ENCODE data around the gene GLYR1.
"Not testable (repeated sequence)": the region's sequence is repeated elsewhere in the genome, so short reads cannot be mapped to it uniquely, and the experiment has no call there.

Gene GLYR1

GRCh38 chr16:4846901-4847773 lies at the start of gene GLYR1, which contains the start of gene UBN1:
Gene GLYR1 (minus strand): TSS chr16:4847288. CDS start chr16:4847265, 23 bp downstream.
Gene UBN1 (plus strand): TSS chr16:4847481. CDS start chr16:4852918, 5,437 bp downstream.
- peak; percentile 100 for DNase-seq

- DNase-seq = not testable (repeated sequence)
Observed at GRCh38 chr16:4896761-4897160, 49.7 kb upstream of the GLYR1 start.

- DNase-seq = no peak
Observed at GRCh38 chr16:4895366-4895765, 48.3 kb upstream of the GLYR1 start.

GRCh38 chr16:4894276-4895150 lies 47.4 kb upstream of the GLYR1 start:
- no peak for DNase-seq

- no peak for DNase-seq
Observed at GRCh38 chr16:4893103-4893862, 46.2 kb upstream of the GLYR1 start.

- no peak for DNase-seq
Observed at GRCh38 chr16:4892361-4893102, 45.4 kb upstream of the GLYR1 start.

GRCh38 chr16:4891886-4892216 lies 44.8 kb upstream of the GLYR1 start:
- DNase-seq = no peak

- DNase-seq = no peak
Observed at GRCh38 chr16:4891097-4891885, 44.2 kb upstream of the GLYR1 start.

GRCh38 chr16:4890686-4891085 lies 43.6 kb upstream of the GLYR1 start:
- no peak for DNase-seq

- DNase-seq = no peak
Observed at GRCh38 chr16:4890026-4890425, 42.9 kb upstream of the GLYR1 start.

- no peak for DNase-seq
Observed at GRCh38 chr16:4888428-4889135, 41.5 kb upstream of the GLYR1 start.

GRCh38 chr16:4886151-4886550 lies 39.1 kb upstream of the GLYR1 start:
- DNase-seq = no peak

- no peak for DNase-seq
Observed at GRCh38 chr16:4884972-4885874, 38.1 kb upstream of the GLYR1 start.

- no peak for DNase-seq
Observed at GRCh38 chr16:4884209-4884608, 37.1 kb upstream of the GLYR1 start.

- DNase-seq = no peak
Observed at GRCh38 chr16:4883501-4883900, 36.4 kb upstream of the GLYR1 start.

- DNase-seq = no peak
Observed at GRCh38 chr16:4882633-4883285, 35.7 kb upstream of the GLYR1 start.

- no peak for DNase-seq
Observed at GRCh38 chr16:4882000-4882632, 35.0 kb upstream of the GLYR1 start.

- DNase-seq = no peak
Observed at GRCh38 chr16:4880006-4880580, 33.0 kb upstream of the GLYR1 start.
